NCI-H748 treated with DMSO at 0.1 percent for 48 hours (cell line): ENCODE data around the gene PAK1IP1.
"Not testable (repeated sequence)": the region's sequence is repeated elsewhere in the genome, so short reads cannot be mapped to it uniquely, and the experiment has no call there.

Experiments
- DNase-seq: peaks from one replicate; lab custom pipeline; 2025; lab: John Stamatoyannopoulos, UW

PAK1IP1 gene, protein sequence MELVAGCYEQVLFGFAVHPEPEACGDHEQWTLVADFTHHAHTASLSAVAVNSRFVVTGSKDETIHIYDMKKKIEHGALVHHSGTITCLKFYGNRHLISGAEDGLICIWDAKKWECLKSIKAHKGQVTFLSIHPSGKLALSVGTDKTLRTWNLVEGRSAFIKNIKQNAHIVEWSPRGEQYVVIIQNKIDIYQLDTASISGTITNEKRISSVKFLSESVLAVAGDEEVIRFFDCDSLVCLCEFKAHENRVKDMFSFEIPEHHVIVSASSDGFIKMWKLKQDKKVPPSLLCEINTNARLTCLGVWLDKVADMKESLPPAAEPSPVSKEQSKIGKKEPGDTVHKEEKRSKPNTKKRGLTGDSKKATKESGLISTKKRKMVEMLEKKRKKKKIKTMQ

DNA sequence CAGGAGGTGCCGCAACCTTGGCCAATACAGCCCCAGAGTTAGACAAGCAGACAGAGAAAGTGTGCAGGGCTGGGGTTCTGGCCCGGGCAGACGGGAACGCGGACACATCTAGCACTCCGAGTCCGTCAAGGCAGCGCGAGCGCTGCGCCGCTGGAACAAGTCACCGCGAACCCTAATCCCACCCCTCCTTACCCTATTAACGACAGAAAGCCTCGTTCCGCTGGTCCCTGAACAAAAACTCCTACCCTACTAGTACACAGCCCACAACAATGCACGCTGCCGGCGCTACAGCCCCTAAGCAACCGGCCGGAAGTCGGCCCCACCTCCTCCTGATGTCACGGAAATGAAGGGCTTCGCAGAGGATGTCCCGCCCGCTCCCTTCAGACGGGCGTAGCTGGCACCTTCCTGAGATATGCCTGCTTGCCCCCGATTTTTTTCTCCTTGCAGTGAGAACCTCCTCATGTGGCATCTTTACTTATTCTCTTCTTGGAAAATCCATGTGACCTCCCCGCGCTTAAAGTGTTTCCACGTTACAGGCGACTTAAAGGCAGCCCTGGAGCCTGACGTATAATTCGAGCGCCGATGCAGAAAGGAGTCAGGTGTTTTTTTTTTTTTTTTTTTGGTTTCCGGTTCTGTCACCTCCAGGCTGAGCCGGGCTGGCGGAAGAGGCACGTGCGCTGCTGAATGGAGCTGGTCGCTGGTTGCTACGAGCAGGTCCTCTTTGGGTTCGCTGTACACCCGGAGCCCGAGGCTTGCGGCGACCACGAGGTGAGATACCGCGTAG, at the start of gene PAK1IP1, which contains the start of gene C6orf52:
Gene PAK1IP1, plus strand, starts transcription at position 671 of the 784 bp plus-strand sequence. Its CDS starts 14 bp downstream, at position 685.
Gene C6orf52, minus strand, starts transcription at position 315 of the 784 bp plus-strand sequence. CDS start 7,066 bp downstream, outside the sequence.
- DNase-seq: peak; percentile 99

- DNase-seq: no peak
These were observed 39.2 kb upstream of the PAK1IP1 start for GRCh38 chr6:10655508-10656055.

- DNase-seq: no peak
These were observed 35.7 kb upstream of the PAK1IP1 start for GRCh38 chr6:10658910-10659698.

DNA sequence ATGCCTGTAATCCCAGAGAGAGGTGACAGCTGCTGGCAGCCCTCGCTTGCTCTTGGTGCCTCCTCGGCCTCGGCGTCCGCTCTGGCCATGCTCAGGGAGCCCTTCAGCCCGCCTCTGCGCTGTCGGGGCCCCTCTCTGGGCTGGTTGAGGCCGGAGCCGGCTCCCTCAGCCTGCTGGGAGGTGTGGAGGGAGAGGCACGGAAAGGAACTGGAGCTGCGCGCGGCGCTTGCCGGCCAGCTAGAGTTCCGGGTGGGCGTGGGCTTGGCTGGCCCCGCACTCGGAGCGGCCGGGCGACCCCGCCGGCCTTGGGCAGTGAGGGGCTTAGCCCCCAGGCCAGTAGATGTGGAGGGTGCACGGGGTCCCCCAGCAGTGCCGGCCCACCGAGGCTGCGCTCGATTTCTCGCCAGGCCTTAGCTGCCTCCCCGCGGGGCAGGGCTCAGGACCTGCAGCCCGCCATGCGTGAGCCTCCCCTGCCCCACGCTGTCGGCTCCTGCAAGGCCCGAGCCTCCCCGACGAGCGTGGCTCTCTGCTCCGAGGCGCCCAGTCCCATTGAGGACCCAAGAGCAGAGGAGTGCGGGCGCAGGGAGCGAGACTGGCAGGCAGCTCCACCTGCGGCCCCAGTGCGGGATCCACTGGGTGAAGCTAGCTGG, 34.9 kb upstream of the PAK1IP1 start:
- DNase-seq: no peak

- not testable (repeated sequence) for DNase-seq
These were observed 34.2 kb upstream of the PAK1IP1 start for GRCh38 chr6:10660431-10661191.

- DNase-seq: no peak
These were observed 32.6 kb upstream of the PAK1IP1 start for GRCh38 chr6:10662207-10662606.

GRCh38 chr6:10662742-10663141, 32.0 kb upstream of the PAK1IP1 start:
- no peak for DNase-seq

DNA sequence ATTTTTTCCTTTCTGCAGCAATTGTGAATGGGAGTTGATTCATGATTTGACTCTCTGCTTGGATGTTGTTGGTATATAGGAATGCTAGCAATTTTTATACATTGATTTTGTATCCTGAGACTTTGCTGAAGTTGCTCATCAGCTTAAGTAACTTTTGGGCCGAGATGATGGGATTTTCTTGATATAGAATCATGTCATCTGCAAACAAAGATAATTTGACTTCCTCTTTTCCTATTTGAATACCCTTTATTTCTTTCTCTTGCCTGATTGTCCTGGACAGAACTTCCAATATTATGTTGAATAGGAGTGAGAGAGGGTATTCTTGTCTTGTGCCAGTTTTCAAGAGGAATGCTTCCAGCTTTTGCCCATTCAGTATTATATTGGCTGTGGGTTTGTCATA, 29.2 kb upstream of the PAK1IP1 start:
- not testable (repeated sequence) for DNase-seq

- no peak for DNase-seq
These were observed 26.4 kb upstream of the PAK1IP1 start for GRCh38 chr6:10668126-10668917.

GRCh38 chr6:10676403-10676802, 18.4 kb upstream of the PAK1IP1 start:
- no peak for DNase-seq

DNA sequence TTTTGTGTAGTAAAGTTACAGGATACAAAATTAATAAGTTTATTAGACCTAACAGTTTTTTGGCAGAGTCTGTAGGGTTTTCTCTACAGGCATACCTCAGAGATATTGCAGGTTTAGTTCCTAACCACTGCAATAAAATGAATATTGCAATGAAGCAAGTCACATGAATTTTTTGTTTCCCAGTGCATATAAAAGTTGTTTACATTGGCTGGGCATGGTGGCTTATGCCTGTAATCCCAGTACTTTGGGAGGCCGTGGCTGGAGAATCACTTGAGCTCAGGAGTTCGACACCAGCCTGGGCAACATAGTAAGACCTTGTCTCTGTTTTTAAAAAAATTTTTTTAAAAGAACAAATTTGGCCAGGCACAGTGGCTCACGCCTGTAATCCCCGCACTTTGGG, 16.3 kb upstream of the PAK1IP1 start:
- DNase-seq: no peak

DNA sequence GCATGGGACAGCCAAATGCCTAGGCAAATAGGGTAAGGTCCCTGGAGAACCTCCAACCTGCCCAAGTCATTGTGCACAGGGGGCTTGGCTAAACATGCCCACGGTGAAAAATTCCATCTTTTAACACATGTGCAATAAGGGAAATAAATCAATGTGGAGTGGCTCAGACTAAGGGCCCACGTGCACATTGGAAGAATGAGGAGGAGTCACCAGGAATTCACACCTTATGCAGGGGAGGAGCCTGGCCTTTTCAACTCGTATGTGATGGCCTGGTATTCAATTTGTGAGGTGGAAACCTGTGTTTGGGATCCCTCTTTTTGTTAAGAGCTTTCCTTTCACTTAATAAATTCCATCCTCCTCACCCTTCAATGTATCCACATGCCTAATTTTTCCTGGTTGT, 13.0 kb upstream of the PAK1IP1 start:
- DNase-seq: no peak

DNA sequence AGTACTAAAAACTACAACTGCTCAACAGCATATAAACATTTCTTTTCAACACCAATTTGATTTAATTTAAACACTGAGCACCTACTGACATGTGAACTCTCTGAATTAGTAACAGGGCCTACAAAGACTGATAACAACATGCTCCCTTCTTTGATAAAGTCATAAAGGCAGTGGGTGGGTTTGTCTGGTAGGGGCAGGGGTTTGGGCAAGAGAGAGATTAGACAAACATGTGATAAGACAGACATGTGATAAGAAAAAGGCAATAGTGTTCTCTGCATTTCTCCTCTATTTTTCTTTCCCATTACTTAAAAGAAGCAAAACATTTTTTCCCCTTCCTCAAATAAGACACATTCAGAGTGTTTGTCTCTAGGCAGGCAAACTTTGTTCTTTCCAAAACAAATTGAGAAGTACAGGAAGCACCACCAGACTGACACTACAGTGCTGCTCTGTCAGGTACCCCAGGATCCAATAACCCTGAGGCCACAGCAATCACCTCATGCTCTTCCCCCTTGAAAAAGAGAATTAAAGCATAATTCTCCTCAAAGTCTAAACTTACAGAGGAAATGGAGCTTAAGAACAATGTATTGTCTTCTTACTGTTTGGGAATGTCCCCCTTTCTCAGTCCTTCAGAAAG, 12.3 kb upstream of the PAK1IP1 start:
- no peak for DNase-seq

DNA sequence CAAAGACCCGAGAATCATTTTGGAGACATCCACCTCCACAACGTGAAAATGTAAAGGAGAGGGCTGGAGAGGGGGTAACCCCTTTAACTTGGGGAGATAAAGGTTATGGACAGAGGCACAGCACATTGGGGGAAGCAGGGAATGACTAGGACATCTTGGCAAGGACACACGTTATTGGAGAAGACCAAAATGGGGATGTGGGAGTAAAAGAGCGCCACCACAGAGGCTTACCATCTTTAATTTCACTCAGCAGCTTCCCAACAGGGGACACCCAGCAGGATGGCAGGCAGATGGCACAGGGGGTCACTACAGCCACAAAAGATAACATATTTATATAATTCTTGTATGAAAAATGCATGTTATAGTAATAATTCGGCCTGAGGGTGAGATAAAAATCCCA, 10.2 kb upstream of the PAK1IP1 start:
- no peak for DNase-seq

DNA sequence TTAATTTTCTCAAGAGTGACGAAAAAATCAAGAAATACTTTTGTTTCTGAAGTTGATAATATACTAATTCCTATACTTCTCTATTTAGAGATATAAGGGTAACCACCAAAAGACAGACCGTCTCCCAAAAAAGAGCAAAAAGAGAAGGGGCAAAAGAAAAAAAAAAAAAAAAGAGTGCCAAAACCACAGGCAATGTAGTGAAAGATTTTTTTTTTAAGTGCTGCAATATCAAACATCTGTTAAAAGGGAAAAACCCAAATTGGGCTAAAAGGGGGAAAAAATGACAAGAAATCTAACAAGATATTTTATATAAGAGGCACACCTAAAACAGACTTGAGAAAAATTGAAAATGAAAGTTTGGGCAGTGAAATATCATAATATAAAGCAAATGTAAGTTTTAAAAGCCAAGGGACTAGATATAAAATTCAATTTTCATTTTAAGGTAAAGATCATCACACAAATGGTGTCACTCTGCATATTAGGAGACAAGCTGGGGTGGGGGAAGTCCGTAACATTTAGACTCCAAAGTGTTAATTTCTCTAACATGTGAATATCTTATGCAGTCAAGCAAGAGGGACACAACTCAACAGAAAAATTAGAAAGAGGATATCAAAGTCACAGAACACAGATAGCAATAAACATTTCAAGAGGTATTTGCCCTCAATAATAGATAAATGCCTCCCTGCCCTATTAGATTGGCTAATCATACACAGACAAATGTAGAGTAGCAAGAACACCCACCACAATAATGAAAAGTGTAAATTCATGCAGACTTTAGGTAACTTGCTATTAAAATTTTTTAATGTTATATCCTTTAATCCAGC, 9.5 kb upstream of the PAK1IP1 start:
- no peak for DNase-seq

DNA sequence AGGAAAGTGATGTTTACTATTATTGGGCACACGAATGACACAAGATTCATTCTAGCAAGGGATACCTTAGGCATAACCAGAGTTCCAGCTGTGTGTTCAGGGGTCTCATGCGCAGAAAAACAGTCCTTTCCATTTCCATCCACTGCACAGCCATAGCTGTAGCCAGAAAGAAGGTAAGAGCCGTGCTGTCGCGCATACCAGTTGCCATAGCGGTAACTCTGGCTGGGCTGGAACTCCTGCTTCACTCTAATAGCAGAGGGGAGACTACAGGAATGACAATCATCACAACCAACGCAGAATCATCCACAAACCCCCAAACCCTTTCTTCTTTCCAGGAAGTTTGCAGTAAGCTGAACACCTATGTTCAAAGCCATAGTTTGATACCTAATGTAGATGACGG, 7.9 kb upstream of the PAK1IP1 start:
- DNase-seq: no peak

DNA sequence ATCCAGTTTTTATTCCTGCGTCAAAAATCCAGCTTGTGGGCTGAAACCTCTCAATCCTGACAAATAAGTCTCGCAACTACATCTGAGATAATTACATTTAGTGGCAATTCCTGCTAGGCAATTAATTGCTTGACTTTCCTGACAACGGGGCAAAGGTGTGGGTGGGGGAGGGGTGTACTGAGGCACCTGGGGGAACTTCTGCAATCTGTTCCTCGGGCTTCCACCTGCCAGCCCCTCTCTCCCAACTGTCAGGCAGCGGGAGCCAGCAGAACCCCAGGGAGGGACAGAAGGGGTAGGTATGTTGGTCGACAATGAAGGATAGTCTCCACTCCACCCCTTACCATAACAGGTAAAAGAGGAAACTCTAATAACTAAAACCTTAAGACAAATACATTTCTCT, 7.2 kb upstream of the PAK1IP1 start:
- peak; percentile 60 for DNase-seq

GRCh38 chr6:10690651-10691445, 3.9 kb upstream of the PAK1IP1 start:
- peak; percentile 93 for DNase-seq
